ENCODE results near the gene LIG1.
A peak's percentile ranks its signal among the peaks of the same experiment; 100 is the strongest.

The LIG1 gene

GRCh38 chr19:48183356-48183755 lies 13.2 kb upstream of the LIG1 start:
- FAIRE-seq (no peak), DNase-seq (ENCODE audit: extremely low spot score, insufficient read length, low read depth) (no peak)

GRCh38 chr19:48182434-48182833 lies 12.3 kb upstream of the LIG1 start:
- FAIRE-seq (no peak), DNase-seq (ENCODE audit: extremely low spot score, insufficient read length, low read depth) (no peak)

GRCh38 chr19:48181505-48181904 lies 11.4 kb upstream of the LIG1 start:
- FAIRE-seq (no peak), DNase-seq (ENCODE audit: extremely low spot score, insufficient read length, low read depth) (no peak)

- FAIRE-seq (no peak), DNase-seq (ENCODE audit: extremely low spot score, insufficient read length, low read depth) (no peak)
Measured at GRCh38 chr19:48176226-48176625, 6.1 kb upstream of the LIG1 start.

GRCh38 chr19:48175578-48175977 lies 5.4 kb upstream of the LIG1 start:
- no peak for DNase-seq (ENCODE audit: extremely low spot score, insufficient read length, low read depth)

GRCh38 chr19:48174445-48175030 lies 4.4 kb upstream of the LIG1 start:
- FAIRE-seq (no peak), DNase-seq (ENCODE audit: extremely low spot score, insufficient read length, low read depth) (no peak)

More at GRCh38 chr19:48175578-48175977, 5.4 kb upstream of the LIG1 start:
- no peak for FAIRE-seq

- FAIRE-seq, result no peak
Measured at GRCh38 chr19:48171710-48172109, 1.6 kb upstream of the LIG1 start.

GRCh38 chr19:48170817-48171347 lies 738 bp upstream of the LIG1 start:
- DNase-seq (ENCODE audit: extremely low spot score, insufficient read length, low read depth) (no peak), FAIRE-seq (no peak)

More at GRCh38 chr19:48171710-48172109, 1.6 kb upstream of the LIG1 start:
- DNase-seq (ENCODE audit: extremely low spot score, insufficient read length, low read depth), result no peak

- DNase-seq (ENCODE audit: extremely low spot score, insufficient read length, low read depth) (peak; percentile 93), FAIRE-seq (peak; percentile 77)
Measured at GRCh38 chr19:48169578-48169938, 586 bp downstream of the LIG1 start.

- DNase-seq (ENCODE audit: extremely low spot score, insufficient read length, low read depth), result no peak
- FAIRE-seq, result no peak
Measured at GRCh38 chr19:48168689-48169088, 1.5 kb downstream of the LIG1 start.

- FAIRE-seq (no peak), DNase-seq (ENCODE audit: extremely low spot score, insufficient read length, low read depth) (no peak)
Measured at GRCh38 chr19:48158210-48158790, 11.8 kb downstream of the LIG1 start.

GRCh38 chr19:48154003-48154402 lies 16.1 kb downstream of the LIG1 start:
- DNase-seq (ENCODE audit: extremely low spot score, insufficient read length, low read depth) (no peak), FAIRE-seq (no peak)

GRCh38 chr19:48152551-48152950 lies 17.6 kb downstream of the LIG1 start:
- peak; percentile 81 for FAIRE-seq
- DNase-seq (ENCODE audit: extremely low spot score, insufficient read length, low read depth), result peak; percentile 38

- DNase-seq (ENCODE audit: extremely low spot score, insufficient read length, low read depth) (no peak), FAIRE-seq (no peak)
Measured at GRCh38 chr19:48149430-48149829, 20.7 kb downstream of the LIG1 start.

- DNase-seq (ENCODE audit: extremely low spot score, insufficient read length, low read depth), result no peak
- FAIRE-seq, result no peak
Measured at GRCh38 chr19:48148576-48148975, 21.6 kb downstream of the LIG1 start.

GRCh38 chr19:48147597-48148175 lies 22.5 kb downstream of the LIG1 start:
- FAIRE-seq (no peak), DNase-seq (ENCODE audit: extremely low spot score, insufficient read length, low read depth) (no peak)

- FAIRE-seq (no peak), DNase-seq (ENCODE audit: extremely low spot score, insufficient read length, low read depth) (no peak)
Measured at GRCh38 chr19:48139053-48139452, 31.1 kb downstream of the LIG1 start.

- DNase-seq (ENCODE audit: extremely low spot score, insufficient read length, low read depth), result no peak
- no peak for FAIRE-seq
Measured at GRCh38 chr19:48137411-48137810, 32.7 kb downstream of the LIG1 start.

GRCh38 chr19:48136547-48136946 lies 33.6 kb downstream of the LIG1 start:
- FAIRE-seq (no peak), DNase-seq (ENCODE audit: extremely low spot score, insufficient read length, low read depth) (no peak)

- no peak for DNase-seq (ENCODE audit: extremely low spot score, insufficient read length, low read depth)
- FAIRE-seq, result no peak
Measured at GRCh38 chr19:48135411-48135810, 34.7 kb downstream of the LIG1 start.

- no peak for DNase-seq (ENCODE audit: extremely low spot score, insufficient read length, low read depth)
- FAIRE-seq, result no peak
Measured at GRCh38 chr19:48133094-48133493, 37.0 kb downstream of the LIG1 start.

GRCh38 chr19:48127561-48127960 lies 42.6 kb downstream of the LIG1 start:
- DNase-seq (ENCODE audit: extremely low spot score, insufficient read length, low read depth), result no peak
- FAIRE-seq, result no peak
